HPDE6-E6E7 (cell line): ENCODE measurements around the gene CLDN2.
"Not testable (repeated sequence)": the region's sequence is repeated elsewhere in the genome, so short reads cannot be mapped to it uniquely, and the experiment has no call there.

Experiments used
- DNase-seq: peaks from one replicate; pipeline ENCODE4 v3.0.0; 2011; ENCODE audit warnings: missing footprints; ENCODE audit errors: extremely low spot score

Gene CLDN2

DNA sequence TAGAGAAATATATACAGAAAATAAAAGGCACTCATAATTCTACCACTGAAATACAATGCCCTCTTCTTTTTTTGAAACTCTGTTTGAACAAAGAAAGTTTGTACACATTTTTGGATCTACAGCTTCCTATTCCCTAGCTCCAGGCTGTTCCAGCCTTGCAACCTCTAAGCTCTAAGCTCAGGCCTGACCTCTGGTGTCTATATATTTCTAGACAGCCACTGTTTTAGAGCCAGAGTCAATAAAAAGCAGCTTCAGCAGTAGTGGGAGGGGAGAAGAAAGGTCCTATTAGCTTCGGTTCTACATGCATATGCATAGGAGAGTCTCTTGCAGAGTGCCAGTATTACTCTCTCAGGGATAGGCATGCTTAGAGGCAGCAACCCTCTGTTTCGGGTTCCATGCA lies 39.7 kb downstream of the CLDN2 start:
- peak; percentile 21 for DNase-seq

DNA sequence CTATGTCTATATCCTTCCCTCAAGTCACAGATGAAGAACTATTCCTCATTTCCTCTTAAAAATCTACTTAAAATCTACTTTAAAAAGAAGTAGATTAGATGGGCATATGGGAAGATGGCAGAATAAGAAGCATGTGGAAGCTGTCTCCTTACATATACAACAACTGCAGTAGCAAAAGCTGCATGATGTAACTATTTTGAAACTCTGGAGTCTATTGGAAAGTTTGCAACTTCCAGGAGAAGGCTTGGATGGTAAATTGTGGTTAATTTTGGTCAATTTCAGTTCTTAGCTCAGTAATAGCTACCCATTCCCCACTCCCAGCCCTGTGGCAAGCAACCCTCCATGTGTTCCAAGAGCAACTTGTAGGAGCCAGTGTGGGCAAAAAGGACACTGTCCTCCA lies 42.9 kb downstream of the CLDN2 start:
- DNase-seq = no peak

DNA sequence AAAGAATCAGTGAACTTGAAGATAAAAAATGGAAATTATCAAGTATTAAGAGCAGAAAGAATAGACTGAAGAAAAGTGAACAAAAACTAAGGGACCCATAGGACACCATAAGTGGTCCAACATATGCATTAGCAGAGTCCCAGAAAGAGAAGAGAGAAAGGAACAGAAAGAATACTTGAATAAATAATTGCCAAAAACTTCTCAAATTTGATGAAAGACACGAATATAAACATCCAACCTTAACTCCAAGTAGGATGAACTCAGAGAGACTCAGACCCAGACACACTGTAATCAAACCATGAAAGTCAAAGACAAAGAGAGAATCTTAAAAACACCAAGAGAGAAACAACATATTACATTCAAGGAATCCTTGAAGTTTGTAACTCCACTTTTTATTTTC lies 44.1 kb downstream of the CLDN2 start:
- no peak for DNase-seq

- DNase-seq = not testable (repeated sequence)
These were observed 46.3 kb downstream of the CLDN2 start for GRCh38 chrX:106966547-106966946.

DNA sequence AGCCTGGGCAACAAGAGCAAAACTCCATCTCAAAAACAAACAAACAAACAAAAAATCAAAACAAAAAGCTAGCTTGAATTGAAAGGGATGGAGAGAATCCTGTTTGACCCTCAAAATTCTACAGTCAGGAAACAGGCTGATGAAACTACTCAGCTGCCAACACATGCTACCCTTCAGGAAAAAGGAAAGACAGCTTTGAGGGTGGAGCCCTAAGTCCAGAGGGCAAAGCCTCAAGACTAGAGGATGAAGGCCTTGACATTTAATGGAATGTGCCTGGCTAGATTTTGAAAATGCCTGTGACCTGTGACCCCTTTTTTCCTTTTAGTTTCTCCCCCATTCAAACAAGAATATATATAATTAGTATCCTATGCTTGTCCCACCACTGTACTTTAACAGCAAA lies 52.7 kb downstream of the CLDN2 start:
- no peak for DNase-seq

DNA sequence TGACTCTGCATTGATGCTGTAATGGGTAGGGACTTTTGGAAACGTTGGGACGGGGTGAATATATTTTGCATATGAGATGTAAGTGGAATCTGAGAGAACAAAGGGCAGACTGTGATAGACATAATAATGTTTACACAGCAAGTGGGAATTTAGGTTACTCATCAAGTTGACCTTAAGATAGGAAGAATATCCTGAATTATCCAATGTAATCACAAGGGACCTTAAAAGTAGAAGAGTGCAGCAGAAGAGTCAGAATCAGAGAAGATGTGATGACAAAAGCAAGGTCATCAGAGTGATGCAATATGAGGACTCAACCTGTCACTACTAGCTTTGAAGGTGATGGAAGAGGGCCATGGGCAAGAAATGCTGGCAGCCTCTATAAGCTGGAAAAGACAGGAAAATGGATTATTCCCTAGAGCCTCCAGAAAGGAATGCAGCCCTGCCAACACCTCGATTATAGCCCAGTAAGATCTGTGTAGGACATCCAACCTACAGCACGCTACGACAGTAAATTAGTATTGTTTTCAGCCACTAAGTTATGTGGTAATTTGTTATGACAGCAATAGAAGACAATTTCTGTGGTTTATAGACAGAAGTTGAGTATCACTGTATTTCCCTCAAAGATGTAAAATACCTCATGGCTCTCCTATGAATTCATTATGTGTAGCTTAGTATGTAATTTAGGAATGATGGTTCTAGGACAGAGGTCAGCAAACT lies 53.4 kb downstream of the CLDN2 start:
- no peak for DNase-seq

- no peak for DNase-seq
These were observed 56.2 kb downstream of the CLDN2 start for GRCh38 chrX:106976416-106976815.
